ENCODE data around the gene STK10. TPM values are rescaled to one million over a fixed set of nuclear protein-coding genes. Genes with fewer than 3 reads are reported as not detected.
"Not testable (repeated sequence)": the region's sequence is repeated elsewhere in the genome, so short reads cannot be mapped to it uniquely, and the experiment has no call there.

The STK10 gene
- total RNA-seq, 1 experiment from 2014 or later: 24.9 TPM

- Histone ChIP-seq H3K27me3 (ENCODE audit: low read length) (no peaks in the 10 kb centered on the region), H3K9me3 (ENCODE audit: low read length) (no peaks in the 10 kb centered on the region), H3K9ac (ENCODE audit: low read length) (no peak overlapping the region), H3K4me1 (ENCODE audit: low read length) (no peaks in the 10 kb centered on the region), H3K4me3 (ENCODE audit: low read length) (no peak overlapping the region), H2AFZ (ENCODE audit: low read length) (no peak overlapping the region), H3K9me2 (replicated peaks; ENCODE audit: insufficient read depth, low read length) (no peaks in the 10 kb centered on the region), H3K4me2 (ENCODE audit: low read depth, low read length, poor library complexity, severe bottlenecking) (no peak overlapping the region), H3K36me3 (ENCODE audit: insufficient read depth, low read length) (peaks cover 4% of the 10 kb centered on the region), H3K79me2 (ENCODE audit: low read length) (peaks cover 84% of the 10 kb centered on the region), H3K27ac (ENCODE audit: low read length) (no peak overlapping the region), H4K20me1 (ENCODE audit: insufficient read depth, low read depth, low read length) (no peaks in the 10 kb centered on the region)
- DNase-seq: no peak
Measured at GRCh38 chr5:172219296-172219695, 31.3 kb upstream of the STK10 start.

DNA sequence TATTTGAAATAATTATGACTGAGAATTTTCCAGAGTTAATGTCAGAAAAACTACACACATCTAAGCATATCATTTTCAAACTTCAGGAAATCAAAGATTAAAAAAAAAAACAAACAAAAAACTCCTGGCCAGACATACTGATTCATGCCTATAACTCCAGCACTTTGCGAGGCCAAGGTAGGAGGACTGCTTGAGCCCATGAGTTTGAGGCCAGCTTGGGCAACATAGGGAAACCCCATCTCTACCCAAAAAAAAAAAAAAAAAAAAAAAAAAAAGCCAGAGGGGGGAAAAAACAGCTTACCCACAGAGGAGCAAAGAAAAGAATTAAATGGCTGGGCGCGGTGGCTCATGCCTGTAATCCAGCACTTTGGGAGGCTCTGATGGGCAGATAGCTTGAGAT, 28.3 kb upstream of the STK10 start:
- no peaks in the 10 kb centered on the region for H3K9me2 ChIP-seq (replicated peaks; ENCODE audit: insufficient read depth, low read length)
- DNase-seq: no peak
- H3K4me2 ChIP-seq (ENCODE audit: low read depth, low read length, poor library complexity, severe bottlenecking): no peak overlapping the region
- H3K9me3 ChIP-seq (ENCODE audit: low read length): no peaks in the 10 kb centered on the region
- H3K4me1 ChIP-seq (ENCODE audit: low read length): no peaks in the 10 kb centered on the region
- H3K27ac ChIP-seq (ENCODE audit: low read length): no peak overlapping the region
- no peaks in the 10 kb centered on the region for H4K20me1 ChIP-seq (ENCODE audit: insufficient read depth, low read depth, low read length)
- H3K27me3 ChIP-seq (ENCODE audit: low read length): no peaks in the 10 kb centered on the region
- H3K9ac ChIP-seq (ENCODE audit: low read length): no peak overlapping the region
- H2AFZ ChIP-seq (ENCODE audit: low read length): no peak overlapping the region
- peaks cover 4% of the 10 kb centered on the region; the same call in 1 of the 2 replicates for H3K36me3 ChIP-seq (ENCODE audit: insufficient read depth, low read length)
- H3K4me3 ChIP-seq (ENCODE audit: low read length): no peak overlapping the region
- H3K79me2 ChIP-seq (ENCODE audit: low read length): peaks cover 71% of the 10 kb centered on the region

DNA sequence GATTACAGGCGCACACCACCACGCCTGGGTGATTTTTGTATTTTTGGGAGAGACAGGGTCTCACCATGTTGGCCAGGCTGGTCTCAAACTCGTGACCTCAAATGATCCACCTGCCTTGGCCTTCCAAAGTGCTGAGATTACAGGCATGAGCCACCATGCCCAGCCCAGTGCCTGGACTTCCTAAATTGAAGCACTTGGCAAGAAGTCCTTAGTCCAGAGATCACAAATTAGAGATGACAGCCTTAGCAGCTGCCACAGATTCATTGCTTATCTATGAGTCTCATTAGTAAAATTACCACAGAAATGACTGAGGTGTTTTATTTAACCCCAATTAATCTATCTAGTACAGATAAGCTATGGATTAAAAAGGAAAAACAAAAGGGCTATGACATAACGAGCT, 25.1 kb upstream of the STK10 start:
- DNase-seq: no peak
- Histone ChIP-seq H3K27me3 (ENCODE audit: low read length) (no peaks in the 10 kb centered on the region), H3K36me3 (ENCODE audit: insufficient read depth, low read length) (0 out of 2 replicates have a peak, but pooled peaks cover 4% of the 10 kb centered on the region), H4K20me1 (ENCODE audit: insufficient read depth, low read depth, low read length) (no peaks in the 10 kb centered on the region), H3K4me1 (ENCODE audit: low read length) (peaks cover 12% of the 10 kb centered on the region), H3K4me3 (ENCODE audit: low read length) (no peak overlapping the region), H3K79me2 (ENCODE audit: low read length) (peaks cover 44% of the 10 kb centered on the region), H3K27ac (ENCODE audit: low read length) (no peak overlapping the region), H3K9ac (ENCODE audit: low read length) (no peak overlapping the region), H3K9me3 (ENCODE audit: low read length) (no peaks in the 10 kb centered on the region), H3K4me2 (ENCODE audit: low read depth, low read length, poor library complexity, severe bottlenecking) (no peak overlapping the region), H2AFZ (ENCODE audit: low read length) (no peak overlapping the region), H3K9me2 (replicated peaks; ENCODE audit: insufficient read depth, low read length) (no peaks in the 10 kb centered on the region)

DNA sequence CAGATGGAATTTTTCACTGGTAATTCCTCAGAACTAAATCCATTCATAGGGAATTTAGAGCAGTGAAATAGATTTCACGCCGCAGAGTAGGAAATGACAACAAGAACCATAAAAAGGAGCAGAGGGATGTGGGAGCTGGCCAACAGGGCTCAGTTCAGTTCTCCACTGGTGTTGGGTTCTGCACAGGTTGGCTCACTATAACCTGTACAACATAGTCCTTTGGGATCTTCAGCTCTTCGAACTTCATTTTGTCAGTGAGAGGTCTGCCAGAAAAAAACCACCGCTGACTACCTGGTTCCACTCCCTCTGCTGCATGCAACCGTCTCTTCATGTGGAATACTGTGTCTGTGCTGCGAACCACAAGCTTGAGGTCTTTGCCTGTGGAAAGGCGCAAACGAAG, 23.7 kb upstream of the STK10 start:
- Histone ChIP-seq H4K20me1 (ENCODE audit: insufficient read depth, low read depth, low read length) (no peaks in the 10 kb centered on the region), H3K9me2 (replicated peaks; ENCODE audit: insufficient read depth, low read length) (no peaks in the 10 kb centered on the region), H3K9me3 (ENCODE audit: low read length) (no peaks in the 10 kb centered on the region), H3K4me2 (ENCODE audit: low read depth, low read length, poor library complexity, severe bottlenecking) (no peak overlapping the region), H3K36me3 (ENCODE audit: insufficient read depth, low read length) (0 out of 2 replicates have a peak, but pooled peaks cover 4% of the 10 kb centered on the region), H2AFZ (ENCODE audit: low read length) (no peak overlapping the region), H3K79me2 (ENCODE audit: low read length) (peaks cover 41% of the 10 kb centered on the region), H3K27me3 (ENCODE audit: low read length) (no peaks in the 10 kb centered on the region), H3K4me1 (ENCODE audit: low read length) (peaks cover 12% of the 10 kb centered on the region), H3K27ac (ENCODE audit: low read length) (no peak overlapping the region), H3K9ac (ENCODE audit: low read length) (no peak overlapping the region), H3K4me3 (ENCODE audit: low read length) (no peak overlapping the region)
- no peak for DNase-seq

DNA sequence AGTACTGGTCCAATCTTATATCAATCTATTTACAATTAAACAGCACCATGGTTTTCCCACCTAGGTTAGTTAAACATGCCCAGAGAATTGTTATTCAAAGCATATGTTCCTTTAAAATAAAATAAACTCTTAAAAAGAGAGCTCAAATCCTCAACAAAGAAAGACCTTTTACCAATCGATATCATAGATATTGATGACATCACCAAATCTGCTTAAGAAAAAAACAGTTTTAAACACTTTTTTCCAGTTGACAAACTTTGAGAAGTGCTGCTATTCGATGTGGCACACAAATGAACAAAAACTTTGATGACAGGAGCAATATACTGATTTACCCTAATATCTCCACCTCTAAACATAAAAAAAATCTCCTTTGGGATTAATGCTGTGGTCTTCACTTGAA, 21.7 kb upstream of the STK10 start:
- no peak for DNase-seq
- Histone ChIP-seq H3K9me3 (ENCODE audit: low read length) (no peaks in the 10 kb centered on the region), H3K79me2 (ENCODE audit: low read length) (peaks cover 23% of the 10 kb centered on the region), H4K20me1 (ENCODE audit: insufficient read depth, low read depth, low read length) (no peaks in the 10 kb centered on the region), H3K36me3 (ENCODE audit: insufficient read depth, low read length) (0 out of 2 replicates have a peak, but pooled peaks cover 4% of the 10 kb centered on the region), H2AFZ (ENCODE audit: low read length) (no peak overlapping the region), H3K4me1 (ENCODE audit: low read length) (peaks cover 12% of the 10 kb centered on the region), H3K4me3 (ENCODE audit: low read length) (no peak overlapping the region), H3K9me2 (replicated peaks; ENCODE audit: insufficient read depth, low read length) (no peaks in the 10 kb centered on the region), H3K27me3 (ENCODE audit: low read length) (no peaks in the 10 kb centered on the region), H3K4me2 (ENCODE audit: low read depth, low read length, poor library complexity, severe bottlenecking) (no peak overlapping the region), H3K9ac (ENCODE audit: low read length) (no peak overlapping the region), H3K27ac (ENCODE audit: low read length) (no peak overlapping the region)

- H3K27me3 ChIP-seq (ENCODE audit: low read length): no peaks in the 10 kb centered on the region
- 0 out of 2 replicates have a peak, but pooled peaks cover 4% of the 10 kb centered on the region for H3K36me3 ChIP-seq (ENCODE audit: insufficient read depth, low read length)
- no peak overlapping the region for H2AFZ ChIP-seq (ENCODE audit: low read length)
- no peaks in the 10 kb centered on the region for H3K9me2 ChIP-seq (replicated peaks; ENCODE audit: insufficient read depth, low read length)
- H4K20me1 ChIP-seq (ENCODE audit: insufficient read depth, low read depth, low read length): no peaks in the 10 kb centered on the region
- peaks cover 15% of the 10 kb centered on the region; the same call in 1 of the 2 replicates for H3K79me2 ChIP-seq (ENCODE audit: low read length)
- no peak overlapping the region for H3K27ac ChIP-seq (ENCODE audit: low read length)
- H3K9ac ChIP-seq (ENCODE audit: low read length): no peak overlapping the region
- no peak overlapping the region for H3K4me3 ChIP-seq (ENCODE audit: low read length)
- peaks cover 12% of the 10 kb centered on the region for H3K4me1 ChIP-seq (ENCODE audit: low read length)
- DNase-seq: no peak
- no peak overlapping the region for H3K4me2 ChIP-seq (ENCODE audit: low read depth, low read length, poor library complexity, severe bottlenecking)
- H3K9me3 ChIP-seq (ENCODE audit: low read length): no peaks in the 10 kb centered on the region
Measured at GRCh38 chr5:172207511-172207910, 19.5 kb upstream of the STK10 start.

DNA sequence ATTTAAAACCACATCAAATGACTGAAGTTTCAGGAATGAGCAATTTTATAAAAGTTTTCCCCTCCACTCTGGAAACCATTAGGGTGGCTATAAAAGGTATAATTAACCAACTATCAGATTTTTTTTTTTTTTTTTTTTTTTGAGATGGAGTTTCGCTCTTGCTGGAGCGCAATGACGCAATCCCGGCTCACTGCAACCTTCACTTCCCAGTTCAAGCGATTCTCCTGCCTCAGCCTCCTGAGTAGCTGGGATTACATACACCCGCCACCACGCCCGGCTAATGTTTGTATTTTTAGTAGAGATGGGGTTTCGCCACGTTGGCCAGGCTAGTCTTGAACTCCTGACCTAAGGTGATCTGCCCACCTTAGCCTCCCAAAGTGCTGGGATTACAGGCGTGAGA, 18.0 kb upstream of the STK10 start:
- H3K27ac ChIP-seq (ENCODE audit: low read length); H3K27me3 ChIP-seq (ENCODE audit: low read length); H3K4me3 ChIP-seq (ENCODE audit: low read length); H3K9me2 ChIP-seq (replicated peaks; ENCODE audit: insufficient read depth, low read length); H3K9me3 ChIP-seq (ENCODE audit: low read length); H2AFZ ChIP-seq (ENCODE audit: low read length); H3K4me2 ChIP-seq (ENCODE audit: low read depth, low read length, poor library complexity, severe bottlenecking); H3K79me2 ChIP-seq (ENCODE audit: low read length); H3K36me3 ChIP-seq (ENCODE audit: insufficient read depth, low read length); H3K9ac ChIP-seq (ENCODE audit: low read length); DNase-seq; H4K20me1 ChIP-seq (ENCODE audit: insufficient read depth, low read depth, low read length): not testable (repeated sequence)
- H3K4me1 ChIP-seq (ENCODE audit: low read length): peaks cover 10% of the 10 kb centered on the region

GRCh38 chr5:172200476-172200875, 12.5 kb upstream of the STK10 start:
- H3K27ac ChIP-seq (ENCODE audit: low read length): no peak overlapping the region
- H3K4me1 ChIP-seq (ENCODE audit: low read length): no peaks in the 10 kb centered on the region
- no peak overlapping the region for H3K4me2 ChIP-seq (ENCODE audit: low read depth, low read length, poor library complexity, severe bottlenecking)
- H3K9ac ChIP-seq (ENCODE audit: low read length): no peak overlapping the region
- no peaks in the 10 kb centered on the region; the same call in 1 of the 2 replicates for H3K9me3 ChIP-seq (ENCODE audit: low read length)
- H3K4me3 ChIP-seq (ENCODE audit: low read length): no peak overlapping the region
- no peak overlapping the region for H2AFZ ChIP-seq (ENCODE audit: low read length)
- H4K20me1 ChIP-seq (ENCODE audit: insufficient read depth, low read depth, low read length): no peaks in the 10 kb centered on the region
- H3K79me2 ChIP-seq (ENCODE audit: low read length): no peaks in the 10 kb centered on the region
- no peaks in the 10 kb centered on the region for H3K27me3 ChIP-seq (ENCODE audit: low read length)
- H3K9me2 ChIP-seq (replicated peaks; ENCODE audit: insufficient read depth, low read length): no peaks in the 10 kb centered on the region
- H3K36me3 ChIP-seq (ENCODE audit: insufficient read depth, low read length): no peaks in the 10 kb centered on the region
- DNase-seq: no peak

- no peaks in the 10 kb centered on the region for H3K9me2 ChIP-seq (replicated peaks; ENCODE audit: insufficient read depth, low read length)
- H3K4me2 ChIP-seq (ENCODE audit: low read depth, low read length, poor library complexity, severe bottlenecking): no peak overlapping the region
Measured at GRCh38 chr5:172199446-172199845, 11.4 kb upstream of the STK10 start.

More at GRCh38 chr5:172199446-172199845, 11.4 kb upstream of the STK10 start:
- Histone ChIP-seq H3K4me3 (ENCODE audit: low read length) (no peak overlapping the region), H3K79me2 (ENCODE audit: low read length) (no peaks in the 10 kb centered on the region), H3K4me1 (ENCODE audit: low read length) (no peaks in the 10 kb centered on the region), H4K20me1 (ENCODE audit: insufficient read depth, low read depth, low read length) (no peaks in the 10 kb centered on the region), H3K36me3 (ENCODE audit: insufficient read depth, low read length) (no peaks in the 10 kb centered on the region), H3K9ac (ENCODE audit: low read length) (no peak overlapping the region), H3K9me3 (ENCODE audit: low read length) (no peaks in the 10 kb centered on the region; the same call in 1 of the 2 replicates), H2AFZ (ENCODE audit: low read length) (no peak overlapping the region), H3K27ac (ENCODE audit: low read length) (no peak overlapping the region), H3K27me3 (ENCODE audit: low read length) (no peaks in the 10 kb centered on the region)
- DNase-seq: no peak
